ENCODE results near the gene PUDP.

The PUDP gene

DNA sequence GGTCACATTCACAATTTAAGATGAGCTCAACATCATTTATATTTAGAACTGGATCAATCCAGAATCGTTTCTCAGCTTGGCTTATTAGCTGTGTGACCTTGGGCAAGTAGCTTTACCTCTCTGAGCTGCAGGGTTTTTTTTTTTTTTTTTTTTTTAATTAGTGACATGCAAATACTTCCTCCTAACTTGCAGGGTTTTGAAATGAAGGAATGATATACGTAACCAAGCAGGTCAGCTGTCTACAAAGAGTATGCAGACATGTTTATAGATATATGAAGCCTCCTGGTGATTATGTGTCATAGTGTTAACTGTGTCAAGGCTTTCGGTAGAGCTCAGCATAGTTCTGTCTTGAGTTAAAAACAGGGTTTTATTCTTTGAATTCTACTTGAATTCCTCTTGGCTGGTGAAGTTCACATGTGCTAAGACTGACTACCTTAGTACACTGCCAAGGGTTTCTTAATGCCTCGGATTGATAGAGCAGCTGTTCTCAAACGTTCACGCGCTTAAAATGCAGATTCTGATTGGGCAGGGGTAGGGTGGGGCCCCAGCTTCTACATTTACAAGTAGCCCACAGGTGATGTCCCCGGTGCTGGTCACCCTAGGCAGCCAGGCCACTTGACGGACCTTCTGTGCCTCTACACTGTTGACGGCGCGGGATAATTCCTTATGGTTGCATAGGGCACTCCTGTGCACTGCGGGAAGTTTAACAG, 1.1 kb downstream of the PUDP start:
- no peak for DNase-seq

DNA sequence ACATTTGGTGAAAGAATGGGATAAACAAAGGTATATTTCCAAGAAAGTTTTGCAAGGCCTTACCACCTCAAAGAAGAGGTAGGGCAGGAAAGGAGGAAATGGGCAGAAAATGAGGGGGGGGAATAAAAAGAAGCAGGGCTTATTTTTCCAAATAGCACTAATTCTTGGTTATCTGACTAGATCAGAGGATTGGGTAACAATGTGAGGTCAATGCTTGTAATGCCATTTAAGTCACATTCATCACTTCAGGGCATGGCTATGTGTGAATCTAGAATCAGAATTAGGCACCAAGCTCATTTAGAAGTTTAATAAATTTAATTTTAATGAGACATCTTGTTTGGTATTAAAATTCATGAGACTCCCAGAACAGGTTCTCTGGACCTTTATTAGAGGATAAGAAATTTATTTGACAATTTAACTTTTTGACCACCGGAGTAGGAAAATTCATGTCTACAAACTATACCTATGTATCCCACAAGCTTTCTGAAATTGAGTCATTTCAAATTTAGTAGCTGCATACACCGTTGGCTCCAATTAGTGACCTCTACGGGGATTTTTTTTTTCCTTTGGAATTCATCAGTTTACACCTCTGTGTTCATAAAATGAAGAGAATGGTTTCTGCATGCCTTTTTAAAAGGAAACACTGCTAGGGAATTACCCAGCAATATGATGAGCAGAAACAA, 1.8 kb downstream of the PUDP start:
- no peak for DNase-seq

DNA sequence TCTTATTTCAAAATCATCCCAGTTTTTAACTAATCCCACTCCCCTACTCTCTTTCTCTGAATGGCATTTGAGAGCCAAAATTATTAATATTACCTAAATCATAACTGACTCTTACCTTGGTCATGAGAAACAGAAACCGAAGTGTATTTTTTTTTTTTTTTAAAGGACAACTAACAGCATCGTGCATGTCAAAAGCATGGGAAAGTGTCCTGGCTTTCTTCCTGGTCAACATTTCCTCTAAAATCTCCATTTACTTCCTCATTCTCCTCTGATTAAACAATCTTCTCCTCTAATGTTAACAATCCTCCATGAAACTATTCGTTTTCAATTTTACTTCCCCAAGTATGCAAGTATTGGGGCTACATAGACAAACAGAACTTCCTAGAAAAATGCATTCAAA, 2.5 kb downstream of the PUDP start:
- no peak for DNase-seq

DNA sequence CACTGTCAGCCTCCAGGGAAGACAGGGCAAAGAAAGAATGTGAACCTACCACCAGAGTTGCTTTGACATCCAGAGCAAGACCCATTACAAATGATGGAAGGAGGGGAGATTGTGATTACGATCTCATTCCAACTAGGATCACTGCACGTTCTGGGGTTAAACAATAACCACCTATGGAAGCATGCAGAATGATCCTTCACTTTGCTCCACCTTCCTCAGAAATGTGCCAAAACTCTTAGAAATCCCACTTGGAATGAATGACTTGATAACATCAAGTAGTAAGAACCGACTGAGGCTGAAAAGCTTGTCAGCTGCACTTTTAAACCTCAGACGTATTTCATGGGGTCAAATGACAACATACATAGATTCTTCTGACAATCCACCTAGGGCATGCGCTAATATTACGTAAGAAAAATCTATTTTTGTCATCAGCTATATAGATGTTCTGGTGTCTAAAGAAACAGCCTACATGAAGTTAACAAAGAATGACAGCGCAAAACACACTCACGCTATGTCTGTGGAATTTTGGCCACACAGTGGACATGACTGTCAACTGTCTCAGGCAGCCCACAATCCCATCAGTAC, 3.9 kb downstream of the PUDP start:
- DNase-seq: no peak

DNA sequence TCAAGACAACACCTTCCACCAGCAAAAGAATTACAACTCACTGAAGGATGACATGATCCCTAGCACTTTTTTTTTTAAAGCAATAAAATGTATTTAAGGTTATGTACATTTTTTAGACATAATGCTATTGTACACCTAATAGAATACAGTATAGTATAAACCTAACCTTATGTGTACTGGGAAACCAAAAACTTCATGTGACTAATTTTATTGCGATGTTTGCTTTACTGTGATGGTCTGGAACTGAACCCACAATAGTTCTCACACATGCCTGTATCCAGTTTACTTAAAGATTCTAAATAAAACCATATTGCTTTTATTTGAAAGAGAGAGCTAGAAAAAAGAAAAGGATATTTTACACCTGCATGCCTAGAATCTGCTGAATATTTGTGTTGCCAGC, 4.9 kb downstream of the PUDP start:
- no peak for DNase-seq

DNA sequence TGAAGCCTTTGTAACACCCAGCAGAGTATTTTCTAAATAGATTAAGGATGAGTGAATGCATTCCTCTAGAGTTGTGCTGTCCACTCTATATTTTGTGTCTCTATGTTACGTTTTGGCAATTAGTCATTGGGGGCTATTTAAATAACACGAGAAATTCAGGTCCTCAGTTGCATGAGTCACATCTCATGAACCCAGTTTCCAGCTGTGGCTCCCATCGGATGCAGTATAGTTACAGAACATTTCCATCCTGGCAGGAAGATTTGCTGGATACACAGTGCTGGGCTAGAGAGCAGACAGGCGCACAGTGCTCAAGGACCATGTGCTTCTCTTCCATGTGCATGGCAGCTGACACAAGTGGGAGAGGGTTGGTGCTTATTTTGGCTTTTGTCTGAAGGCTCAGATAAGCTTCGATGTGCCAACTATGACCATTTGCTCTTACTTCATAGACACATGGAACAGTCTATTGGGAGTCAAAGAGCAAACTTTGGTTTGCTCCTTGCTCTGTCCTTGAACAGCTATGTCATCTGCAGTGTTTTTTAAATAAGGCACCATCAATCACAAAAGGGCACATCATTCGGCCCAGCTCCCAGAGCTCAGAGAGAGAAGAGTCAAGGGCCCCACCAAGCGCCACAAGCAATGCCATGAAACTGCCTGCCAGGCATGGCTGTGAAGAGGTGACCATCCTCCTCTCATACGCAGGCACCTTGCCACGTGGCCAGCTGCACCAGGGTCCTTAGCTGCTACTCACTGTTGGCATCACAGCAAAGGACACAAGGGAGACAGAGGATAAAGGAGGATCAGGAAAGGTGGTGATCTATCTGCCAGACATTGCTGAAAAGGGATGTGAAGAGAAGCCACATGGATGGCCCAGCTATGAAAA, 8.5 kb downstream of the PUDP start:
- no peak for DNase-seq

DNA sequence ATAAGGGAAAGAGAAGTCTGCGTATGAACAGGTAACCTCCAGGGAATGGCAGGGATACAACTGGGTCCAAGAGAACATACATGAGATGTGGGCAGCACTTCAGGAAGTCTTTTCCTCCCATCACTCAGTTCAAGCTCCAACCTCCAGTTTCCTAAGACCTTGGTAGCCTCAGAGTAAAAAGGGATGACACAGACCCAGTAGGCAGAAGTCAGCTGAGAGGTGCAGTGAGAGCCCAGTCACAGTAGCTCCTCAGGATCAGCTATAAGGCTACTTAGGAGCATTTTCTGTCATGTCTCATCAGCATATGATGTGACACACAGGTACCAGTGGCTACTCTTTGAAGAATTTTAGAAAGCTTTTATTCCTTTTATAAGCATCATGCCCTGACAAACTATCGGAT, 13.0 kb downstream of the PUDP start:
- no peak for DNase-seq

DNA sequence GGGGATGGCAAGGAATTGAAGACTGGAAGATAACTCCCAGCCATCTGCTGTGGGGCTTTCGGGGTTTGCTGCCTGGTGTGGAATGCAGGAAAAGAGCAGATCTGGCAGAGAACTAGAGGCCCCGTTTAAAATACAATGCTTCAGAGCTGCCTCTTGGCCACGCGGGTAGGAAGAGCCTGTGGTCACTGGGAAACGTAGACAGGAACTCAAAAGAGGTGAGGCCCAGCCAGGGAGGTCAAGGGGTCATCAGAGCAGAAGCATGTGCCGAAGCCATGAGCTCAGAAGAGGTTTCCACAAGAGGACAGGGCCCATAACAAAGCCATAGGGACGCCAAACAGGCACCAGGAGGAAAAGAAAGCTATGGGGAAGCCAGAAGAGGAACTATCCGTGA, 14.9 kb downstream of the PUDP start:
- DNase-seq: no peak

DNA sequence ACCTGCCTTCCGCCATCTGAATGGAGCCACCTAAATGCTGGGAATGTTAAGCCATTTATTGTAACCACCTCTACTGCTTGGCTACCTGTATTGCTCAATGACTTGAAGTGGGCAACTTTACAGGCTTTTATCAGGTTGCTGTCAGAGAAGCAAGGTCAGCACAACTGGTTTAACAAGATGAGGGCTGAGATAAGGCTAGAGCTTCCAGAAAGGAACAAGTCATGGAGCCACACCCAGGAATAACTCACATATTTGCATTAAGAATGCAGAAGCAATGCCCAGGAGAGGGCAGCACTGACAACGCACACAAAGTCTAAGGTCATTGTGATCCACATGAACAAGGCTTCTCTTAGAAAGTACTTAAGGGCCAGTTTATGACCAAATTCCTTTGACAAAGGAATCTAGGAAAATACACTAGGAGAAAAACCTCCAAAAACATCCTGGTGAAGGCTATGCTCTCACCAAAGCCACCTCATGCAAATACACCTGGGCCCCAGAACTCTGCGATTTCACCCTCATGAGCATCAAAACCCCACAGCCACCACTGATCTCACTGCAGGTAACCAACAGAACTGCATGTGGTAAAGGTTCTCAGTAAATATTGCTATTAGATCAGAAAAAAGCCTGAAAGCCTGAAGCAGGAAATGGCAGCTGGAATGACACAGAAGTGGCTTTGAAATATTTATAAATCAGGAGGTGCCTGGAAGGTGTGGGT, 15.5 kb downstream of the PUDP start:
- peak; percentile 33 for DNase-seq

DNA sequence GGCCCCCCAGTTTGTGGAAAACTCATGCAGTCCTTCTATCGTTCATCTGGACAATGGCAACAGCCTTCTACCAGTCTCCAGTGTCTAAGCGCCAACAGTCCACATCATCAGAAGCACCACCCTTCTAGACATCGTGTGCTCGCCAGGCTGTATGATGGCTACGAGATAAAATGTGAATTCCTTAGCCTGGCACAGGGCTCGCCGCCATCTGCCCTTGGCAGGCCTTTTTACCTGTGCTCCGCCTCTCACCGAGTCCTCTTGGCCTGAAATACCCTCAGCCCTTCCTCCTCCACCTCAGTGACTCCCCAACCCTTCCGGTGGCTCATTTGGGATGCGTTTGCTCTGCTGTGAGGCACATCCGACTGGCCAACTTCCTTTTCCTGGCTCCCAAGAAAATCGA, 16.3 kb downstream of the PUDP start:
- no peak for DNase-seq

DNA sequence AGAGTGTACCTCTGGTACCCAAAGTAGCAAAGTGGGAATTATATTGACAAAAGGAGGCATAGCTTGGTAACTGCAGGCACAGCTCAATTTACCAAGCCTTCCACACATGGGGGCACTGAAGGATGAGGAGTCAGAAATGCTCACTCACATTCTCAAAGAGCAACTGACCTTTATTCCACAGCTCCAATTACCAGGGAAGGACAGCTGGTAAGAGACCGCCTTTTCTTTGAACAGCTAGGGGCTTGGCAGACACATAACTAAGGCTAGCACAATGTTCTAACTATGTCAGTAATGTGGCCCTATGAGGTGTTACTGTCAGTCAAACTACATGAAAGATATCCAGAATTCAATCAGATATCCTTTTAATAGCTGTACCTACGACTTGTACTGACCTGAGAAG, 20.9 kb downstream of the PUDP start:
- no peak for DNase-seq

DNA sequence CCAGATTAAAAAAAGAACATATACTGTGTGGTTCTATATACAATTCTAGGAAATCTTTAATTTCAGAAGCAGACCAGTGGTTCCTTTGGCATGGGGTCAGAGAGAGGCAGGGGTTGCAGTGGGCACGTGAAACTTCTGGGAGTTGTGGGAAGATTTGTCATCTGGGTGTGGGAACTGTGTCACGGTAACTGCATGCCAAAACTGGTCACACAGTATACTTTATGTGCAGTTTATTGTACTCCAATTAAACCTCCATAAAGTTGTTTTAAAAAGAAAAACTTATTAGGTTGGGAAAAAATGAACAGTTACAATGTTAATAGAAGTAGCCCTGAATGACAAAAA, 27.1 kb downstream of the PUDP start:
- DNase-seq: no peak

DNA sequence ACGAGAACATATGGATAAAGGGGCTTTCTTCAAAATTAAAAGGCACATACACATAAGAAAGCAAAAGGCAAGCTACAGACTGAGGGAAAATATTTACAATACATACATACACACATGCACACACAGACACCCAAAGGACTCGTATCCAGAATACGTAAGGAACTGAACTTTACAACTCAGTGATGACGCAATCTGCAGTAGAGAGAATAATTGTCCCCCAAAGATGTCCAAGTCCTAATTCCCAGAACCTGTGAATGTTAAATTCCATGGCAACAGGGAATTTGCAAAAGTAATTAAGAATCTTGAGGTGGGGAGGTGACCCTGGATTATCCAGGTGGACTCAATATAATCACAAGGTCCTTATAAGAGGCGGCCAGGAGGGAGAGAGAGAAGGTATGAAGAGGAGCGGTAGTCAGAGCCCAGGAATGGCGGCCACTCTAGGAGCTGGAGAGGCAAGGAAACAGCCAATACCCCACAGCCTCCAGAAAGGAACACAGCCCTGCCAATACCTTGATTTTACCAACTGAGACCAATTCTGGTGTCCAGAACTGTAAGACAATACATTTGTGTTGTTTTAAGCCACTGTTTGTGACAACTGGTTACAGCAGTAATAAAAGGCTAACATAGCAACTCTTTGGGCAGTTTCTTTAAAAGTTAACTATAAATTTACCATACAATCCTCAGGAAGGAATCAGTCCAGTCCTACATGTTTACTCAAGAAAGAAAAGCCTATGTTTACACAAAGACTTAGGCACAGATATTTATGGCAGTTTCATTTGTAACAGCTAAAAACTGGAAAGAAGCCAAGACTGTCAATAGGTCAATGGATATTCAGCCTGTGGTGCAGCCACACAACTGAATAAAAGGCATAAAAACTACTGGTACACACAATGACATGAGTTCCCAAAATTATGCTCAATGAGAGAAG, 27.7 kb downstream of the PUDP start:
- no peak for DNase-seq

DNA sequence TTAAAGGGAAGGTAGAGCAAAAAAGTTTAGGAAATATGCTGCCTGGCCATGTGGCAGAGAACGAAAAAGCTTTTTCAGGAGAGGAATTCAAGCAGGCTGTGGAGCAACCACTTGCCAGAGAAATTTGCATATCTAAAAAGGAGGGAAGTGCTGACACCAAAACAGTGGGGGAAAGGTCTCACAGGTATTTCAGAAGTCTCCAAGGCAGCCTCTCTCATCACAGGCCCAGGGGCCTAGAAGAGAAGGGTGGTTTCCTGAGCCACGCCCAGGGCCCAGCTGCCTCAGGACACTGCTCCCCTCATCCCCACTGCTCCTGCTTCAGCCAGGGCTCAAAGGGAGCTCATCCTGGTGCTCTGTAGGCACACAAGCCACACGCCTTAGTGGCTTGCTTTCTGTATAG, 30.4 kb downstream of the PUDP start:
- DNase-seq: no peak

DNA sequence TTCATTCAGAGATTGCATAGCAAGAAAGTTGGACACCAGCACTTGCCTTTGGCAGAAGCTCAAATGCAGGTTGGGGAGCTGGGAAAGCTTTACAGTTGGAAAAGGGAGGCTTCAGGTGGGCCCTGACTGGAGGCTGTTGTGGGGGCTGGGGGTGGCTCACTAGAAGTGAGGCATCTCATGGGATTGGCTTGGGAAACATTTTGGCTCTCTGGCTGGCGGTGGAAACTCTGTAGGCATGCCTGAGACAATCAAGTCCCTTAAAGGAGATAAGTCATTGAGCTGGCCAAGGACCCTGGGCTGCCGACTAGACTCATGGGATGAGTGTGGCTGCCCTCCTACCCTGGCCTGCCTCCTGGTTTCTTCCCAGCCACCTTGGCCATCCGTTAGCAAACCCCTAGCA, 31.9 kb downstream of the PUDP start:
- DNase-seq: no peak

DNA sequence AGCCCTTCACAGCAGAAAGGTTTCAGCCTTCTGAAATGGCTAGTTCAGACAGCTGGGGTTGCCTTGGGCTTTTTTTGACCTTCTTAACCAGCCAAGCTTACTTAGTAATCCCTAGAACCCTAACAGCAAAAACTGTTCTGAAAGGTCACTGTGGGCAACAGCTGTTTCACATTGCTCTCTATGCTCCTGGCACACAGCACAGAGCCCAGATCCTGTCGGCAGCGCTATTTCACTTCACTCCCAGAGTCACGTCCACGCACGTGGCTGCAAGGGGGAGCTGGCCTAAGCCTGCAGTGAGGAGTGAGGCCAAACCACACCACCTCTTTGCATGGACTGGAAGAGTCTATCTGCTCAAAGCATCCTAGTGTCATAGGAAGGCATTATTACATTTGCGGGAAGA, 32.4 kb downstream of the PUDP start:
- DNase-seq: no peak

DNA sequence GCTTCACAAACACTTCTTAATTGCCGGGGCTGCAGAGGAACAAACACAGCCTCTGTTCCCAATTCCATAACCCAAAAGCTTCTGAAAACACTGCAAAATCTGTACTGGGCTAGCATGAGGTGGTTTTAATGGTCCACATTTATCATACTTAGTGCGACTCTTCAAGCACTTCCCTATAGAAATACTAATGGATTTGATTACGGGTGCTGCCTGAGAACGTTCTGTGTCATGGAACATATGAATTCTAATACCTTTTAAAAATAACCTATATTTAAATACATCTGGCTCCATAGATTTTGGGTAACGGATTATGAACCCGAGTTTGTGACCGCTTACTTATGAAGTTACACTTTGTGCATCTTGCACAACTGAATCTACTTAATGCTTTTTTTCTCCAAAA, 35.9 kb downstream of the PUDP start:
- DNase-seq: no peak

DNA sequence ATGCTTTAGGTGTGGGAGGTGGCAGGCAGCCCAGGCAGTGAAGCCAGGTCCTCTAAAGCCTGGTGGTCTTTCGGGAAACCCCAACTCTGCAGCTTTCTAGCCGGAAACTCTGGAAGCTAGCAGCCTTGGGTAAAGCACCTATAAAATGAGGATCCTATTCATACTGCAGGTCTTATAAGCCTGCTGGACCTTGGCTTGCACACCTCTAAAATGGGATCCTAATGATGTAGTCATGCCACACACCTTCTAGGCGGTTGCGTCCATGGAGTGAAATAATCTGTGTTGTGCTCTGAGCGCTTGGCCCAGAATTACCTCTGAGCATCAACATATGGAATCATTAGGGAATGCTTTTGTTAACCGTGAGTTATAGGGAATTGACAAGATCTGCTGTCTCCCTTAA, 36.4 kb downstream of the PUDP start:
- DNase-seq: no peak

DNA sequence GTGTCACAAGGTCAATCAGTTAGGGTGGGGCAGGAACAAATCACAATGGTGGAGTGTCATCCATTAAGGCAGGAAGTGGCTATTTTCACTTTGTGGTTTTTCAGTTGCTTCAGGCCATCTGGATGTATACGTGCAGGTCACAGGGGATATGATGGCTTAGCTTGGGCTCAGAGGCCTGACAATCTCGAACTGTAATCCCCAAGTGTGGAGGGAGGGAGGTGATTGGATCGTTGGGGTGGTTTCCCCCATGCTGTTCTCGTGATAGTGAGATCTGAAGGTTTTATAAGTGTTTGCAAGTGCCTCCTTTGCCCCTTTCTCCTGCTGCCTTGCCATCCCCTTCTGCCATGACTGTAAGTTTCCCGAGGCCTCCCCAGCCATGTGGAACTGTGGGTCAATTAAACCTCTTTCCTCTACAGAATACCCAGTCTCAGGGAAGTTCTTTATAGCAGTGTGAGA, 37.1 kb downstream of the PUDP start:
- DNase-seq: no peak

DNA sequence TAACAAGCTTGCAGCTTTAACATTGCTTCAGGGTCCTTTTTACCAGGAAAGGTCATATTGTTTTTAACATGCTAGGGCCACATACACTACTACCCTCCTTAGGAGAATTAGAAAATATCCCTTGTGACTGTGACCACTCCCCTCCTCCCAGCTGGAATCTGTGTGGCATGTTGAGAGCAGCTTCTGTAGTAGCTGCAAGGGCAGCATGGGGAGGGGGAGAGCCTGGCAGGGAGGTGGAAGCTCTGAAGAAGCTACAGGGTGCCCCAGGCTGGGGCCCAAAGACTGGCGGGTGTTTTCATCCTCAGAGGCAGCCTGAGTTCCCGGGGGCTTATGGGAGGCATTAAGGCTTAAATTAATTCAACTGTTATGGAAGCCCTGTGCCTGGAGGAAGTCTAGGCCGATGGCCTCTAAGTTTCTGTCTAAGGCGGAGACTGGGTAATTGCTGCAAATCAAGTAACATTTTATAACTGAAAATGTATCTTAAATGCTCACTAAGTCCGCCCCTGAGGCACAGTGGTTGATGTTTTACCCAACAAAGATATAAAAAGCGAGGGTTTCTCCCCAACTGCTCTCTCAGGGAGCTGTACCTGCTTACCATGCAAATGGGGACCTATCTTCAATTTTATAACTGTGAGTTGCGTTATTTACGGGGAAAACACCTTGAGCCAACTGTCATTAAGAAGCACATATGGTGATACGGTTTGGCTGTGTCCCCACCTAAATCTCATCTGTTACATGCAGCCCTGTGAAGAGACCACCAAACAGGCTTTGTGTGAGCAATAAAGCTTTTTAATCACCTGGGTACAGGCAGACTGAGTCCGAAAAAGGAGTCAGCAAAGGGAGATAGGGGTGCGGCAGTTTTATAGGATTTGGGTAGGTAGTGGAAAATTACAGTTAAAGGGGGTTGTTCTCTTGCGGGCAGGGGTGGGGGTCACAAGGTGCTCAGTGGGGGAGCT, 37.8 kb downstream of the PUDP start:
- DNase-seq: no peak
